NCI-H446 treated with DMSO at 0.1 percent for 48 hours (cell line): ENCODE measurements around the gene NACAD.
"Not testable (repeated sequence)": the region's sequence is repeated elsewhere in the genome, so short reads cannot be mapped to it uniquely, and the experiment has no call there.

Source experiments
- DNase-seq: peaks from one replicate; lab custom pipeline; 2025; lab: John Stamatoyannopoulos, UW

The NACAD gene

DNA sequence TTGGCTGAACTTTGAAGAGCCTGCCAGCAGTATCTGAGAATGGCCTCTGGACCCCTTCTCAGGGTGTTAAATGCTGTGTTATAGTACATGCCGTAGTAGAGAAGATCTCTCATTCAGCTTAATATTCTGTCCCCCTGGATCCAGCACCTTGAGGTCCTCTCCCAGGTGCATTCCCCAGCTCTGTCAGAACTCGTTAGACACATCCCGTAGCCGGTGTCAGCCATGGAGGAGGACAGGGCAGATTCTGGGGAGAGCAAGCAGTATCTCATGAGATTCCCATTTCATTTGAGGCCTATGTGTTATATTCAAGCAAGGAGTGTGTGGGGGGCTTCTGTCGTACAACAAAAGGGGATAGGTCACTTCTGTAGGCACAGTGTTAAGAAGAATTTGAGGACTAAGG lies 34.8 kb downstream of the NACAD start:
- DNase-seq, result no peak

DNA sequence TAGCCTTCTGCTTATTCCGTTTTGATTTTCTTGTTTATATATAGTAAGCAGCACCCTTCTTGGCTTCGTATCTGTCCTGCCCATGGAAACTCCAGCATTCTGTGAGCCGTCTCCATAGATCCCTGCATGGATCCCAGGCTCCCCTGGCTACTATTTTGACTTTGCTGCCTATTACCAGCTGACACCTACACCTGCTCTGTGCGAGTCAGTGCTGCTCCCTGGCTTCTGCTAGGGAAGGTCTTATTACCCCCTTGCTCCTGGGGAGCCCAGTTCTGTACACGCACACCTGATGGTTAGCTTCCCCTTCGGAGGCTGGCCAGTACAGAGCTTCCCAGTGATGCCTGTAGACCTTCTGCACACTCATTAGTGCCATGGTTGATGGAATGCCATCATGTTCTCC lies 35.4 kb downstream of the NACAD start:
- DNase-seq, result no peak

DNA sequence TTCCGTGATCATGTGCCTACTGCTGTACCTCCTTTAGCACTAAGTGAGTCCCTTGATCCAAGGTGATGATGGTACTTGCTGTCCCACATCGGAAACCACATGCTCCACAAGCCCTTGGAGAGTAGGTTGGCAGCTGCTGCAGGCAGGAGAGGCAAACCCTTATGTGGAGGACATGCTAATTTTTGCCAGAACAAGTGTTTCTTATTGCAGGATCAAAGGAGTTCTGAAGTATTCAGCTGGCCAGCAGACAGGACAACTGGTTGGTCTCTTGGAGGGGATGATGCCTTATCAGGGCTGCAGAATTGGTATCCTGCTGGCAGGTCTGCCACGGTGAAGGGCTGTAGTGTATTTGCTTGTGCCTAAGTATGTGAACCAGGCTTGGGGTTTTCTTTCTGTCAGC lies 36.8 kb downstream of the NACAD start:
- DNase-seq, result no peak

GRCh38 chr7:45050198-45050597 lies 38.6 kb downstream of the NACAD start:
- no peak for DNase-seq

GRCh38 chr7:45048748-45049147 lies 40.0 kb downstream of the NACAD start:
- DNase-seq, result no peak

DNA sequence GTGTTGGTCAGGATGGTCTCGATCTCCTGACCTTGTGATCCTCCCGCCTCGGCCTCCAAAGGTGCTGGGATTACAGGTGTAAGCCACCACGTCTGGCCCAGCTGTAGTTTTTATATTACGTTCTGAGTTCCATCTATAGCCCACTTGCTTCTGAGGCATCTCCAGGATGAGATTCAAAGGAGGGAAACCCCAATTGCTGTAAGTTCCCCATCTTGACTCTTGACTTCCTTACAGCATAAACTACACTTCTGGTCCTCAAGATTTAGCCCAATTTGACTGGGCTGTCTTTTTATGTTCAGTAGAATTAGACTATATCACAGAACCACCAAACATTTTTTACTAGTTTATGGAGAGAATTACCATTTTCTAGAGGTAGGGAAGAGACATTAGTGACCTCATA lies 44.4 kb downstream of the NACAD start:
- no peak for DNase-seq

DNA sequence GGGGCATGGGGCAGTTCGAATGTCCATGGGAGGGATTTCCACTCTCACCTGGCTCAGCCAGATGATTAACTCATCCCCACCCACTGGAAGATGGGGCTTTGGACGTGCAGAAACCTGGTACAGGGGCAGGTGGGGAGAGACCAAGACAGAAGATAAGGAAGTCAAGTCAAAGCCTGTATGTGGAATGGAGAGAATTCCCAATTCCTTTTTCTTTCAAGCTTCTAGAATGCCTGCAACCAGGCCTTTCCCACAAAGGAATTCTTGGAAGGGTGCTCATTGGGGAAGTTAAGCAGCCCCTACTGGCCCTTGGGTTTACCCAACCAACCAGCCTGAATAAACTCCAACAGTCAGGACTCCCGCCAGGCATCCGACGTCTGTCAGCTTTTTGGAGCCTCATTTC lies 49.7 kb downstream of the NACAD start:
- DNase-seq, result no peak

GRCh38 chr7:45037876-45038275 lies 50.9 kb downstream of the NACAD start:
- no peak for DNase-seq

DNA sequence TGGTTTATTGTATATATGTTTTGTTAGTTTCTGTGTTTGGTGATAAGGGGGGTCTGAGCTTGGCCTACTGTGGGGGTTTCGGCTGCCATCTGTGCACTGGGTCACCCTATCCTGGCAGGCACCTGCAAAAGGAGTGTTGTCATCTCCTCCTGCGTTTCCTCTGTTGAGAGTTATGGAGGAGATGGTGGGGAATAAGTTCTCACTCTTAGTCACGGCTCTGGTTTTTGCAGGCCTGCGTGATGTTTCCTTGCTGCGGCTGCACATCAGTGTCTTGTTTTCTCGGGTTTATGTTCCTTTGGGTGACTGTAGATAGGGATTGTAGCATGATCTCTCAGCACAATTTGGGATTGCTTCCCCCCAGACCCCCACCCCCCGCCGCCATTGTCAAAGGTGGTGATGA lies 52.0 kb downstream of the NACAD start:
- no peak for DNase-seq

- DNase-seq, result no peak
Observed at GRCh38 chr7:45036317-45036716, 52.5 kb downstream of the NACAD start.

- DNase-seq, result no peak
Observed at GRCh38 chr7:45035893-45036292, 52.9 kb downstream of the NACAD start.

DNA sequence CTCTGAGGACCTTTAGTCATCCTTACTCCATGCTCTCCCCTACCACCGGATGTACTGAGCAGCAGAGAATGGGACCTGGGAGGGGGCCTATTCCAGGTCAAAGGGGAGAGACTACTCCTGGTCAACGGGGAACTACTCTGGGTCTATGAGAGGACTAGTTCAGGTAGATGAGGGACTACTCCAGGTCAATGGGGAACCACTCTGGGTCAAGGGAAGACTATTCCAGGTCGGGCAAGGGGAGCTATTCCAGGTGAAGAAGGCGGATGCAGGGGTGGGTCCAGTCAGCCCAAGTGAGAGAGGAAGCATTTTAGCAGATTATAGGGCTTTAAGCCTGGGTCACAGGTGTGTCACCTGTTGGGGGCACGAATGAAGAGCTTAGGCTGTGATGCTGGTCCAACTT lies 53.4 kb downstream of the NACAD start:
- DNase-seq, result no peak

DNA sequence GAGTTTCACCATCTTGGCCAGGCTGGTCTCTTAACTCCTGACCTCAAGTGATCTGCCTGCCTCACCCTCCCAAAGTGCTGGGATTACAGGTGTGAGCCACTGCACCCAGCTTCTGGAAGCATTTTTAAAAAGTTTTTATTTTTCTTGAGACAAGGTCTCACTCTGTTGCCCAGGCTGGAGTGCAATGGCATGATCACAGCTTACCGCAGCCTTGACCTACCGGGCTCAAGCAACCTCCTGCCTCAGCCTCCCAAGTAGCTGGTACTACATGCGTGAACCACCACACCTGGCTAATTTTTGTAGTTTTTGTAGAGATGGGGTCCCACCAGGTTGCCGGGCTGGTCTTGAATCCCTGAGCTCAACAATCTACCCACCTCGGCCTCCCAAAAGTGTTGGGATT lies 54.1 kb downstream of the NACAD start:
- not testable (repeated sequence) for DNase-seq

GRCh38 chr7:45033931-45034290 lies 54.9 kb downstream of the NACAD start:
- no peak for DNase-seq

- DNase-seq, result no peak
Observed at GRCh38 chr7:45033261-45033930, 55.4 kb downstream of the NACAD start.

DNA sequence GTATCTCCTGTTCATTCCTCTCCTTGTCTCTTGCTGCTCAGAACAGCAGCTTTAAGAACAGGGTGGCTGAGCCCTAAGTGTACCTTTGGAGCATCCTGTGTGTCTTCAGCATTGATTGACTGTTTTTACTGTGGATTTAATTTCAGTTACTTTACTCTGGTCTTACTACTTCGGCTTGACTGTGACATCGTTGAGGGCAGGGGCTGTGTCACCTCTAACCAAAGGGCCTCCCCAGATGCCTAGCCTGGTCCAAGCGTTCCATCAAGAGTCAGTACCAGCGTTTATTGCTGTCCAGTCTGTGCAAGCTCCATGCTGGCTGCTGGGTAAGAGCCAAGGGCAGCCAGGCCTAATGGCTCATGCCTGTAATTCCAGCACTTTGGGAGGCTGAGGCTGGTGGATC lies 56.3 kb downstream of the NACAD start:
- no peak for DNase-seq

DNA sequence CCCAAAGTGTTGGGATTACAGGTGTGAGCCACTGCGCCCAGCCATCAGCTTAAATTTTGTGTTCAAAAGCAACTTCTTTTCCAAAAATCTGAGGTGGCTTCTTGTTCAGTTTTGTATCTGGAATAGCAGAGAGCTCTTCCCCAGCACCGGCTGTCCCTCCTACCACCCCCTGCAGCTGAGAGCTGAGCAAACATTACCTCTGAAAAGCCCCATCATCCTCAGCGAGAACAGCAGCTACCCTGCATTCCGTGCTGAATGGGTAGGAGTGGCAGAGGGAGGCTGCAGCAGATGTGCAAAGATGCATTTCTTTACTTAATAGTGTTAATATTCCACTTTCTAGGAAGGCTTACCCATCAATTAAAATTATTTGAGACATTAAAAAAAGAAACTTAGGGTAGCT lies 56.9 kb downstream of the NACAD start:
- DNase-seq, result no peak
